ENCODE results near the gene MRPL38. TPM values are rescaled to one million over a fixed set of nuclear protein-coding genes. Genes with fewer than 3 reads are reported as not detected.
A peak's percentile ranks its signal among the peaks of the same experiment; 100 is the strongest.

MRPL38 gene
- total RNA-seq, 1 experiment from 2014 or later: 146 TPM

GRCh38 chr17:75899353-75899752 is 5.3 kb downstream of the MRPL38 start (continued):
- no peak for TF ChIP-seq FOXP1 (CRISPR knock-in tag; IDR thresholded peaks at IDR 0.05; ENCODE audit: borderline replicate concordance)

- ChIA-PET POLR2A (interaction anchor here (2.0 kb wide), 1 partner anchor 43 kb away, joined by 6 read pairs; the partner anchor contains the start of gene WBP2), CTCF (interaction anchor here (0.6 to 7.5 kb wide), 6 partner anchors 12 to 381 kb away, joined by 3 to 71 read pairs (median 4); partner anchors contain the start of gene TRIM47)
- Mint-ChIP-seq H3K27ac (peak overlapping the region; percentile 70; the same call in 1 of the 2 replicates), H3K9me3 (no peaks in the 10 kb centered on the region), H3K27me3 (ENCODE audit: low read depth) (no peaks in the 10 kb centered on the region), H3K4me3 (no peak overlapping the region), H3K36me3 (peaks cover 16% of the 10 kb centered on the region), H3K4me1 (peaks cover 24% of the 10 kb centered on the region)
- no peak for TF ChIP-seq NFYB (CRISPR knock-in tag; conservative IDR thresholded peaks at IDR 0.05; ENCODE audit: low read depth)
- TF ChIP-seq NFATC4 (CRISPR knock-in tag; IDR thresholded peaks at IDR 0.05): no peak
- TF ChIP-seq ZBTB21 (CRISPR knock-in tag; IDR thresholded peaks at IDR 0.05; ENCODE audit: borderline replicate concordance): no peak
- TF ChIP-seq CTCF (IDR thresholded peaks at IDR 0.05): no peak
- no peak for TF ChIP-seq SMAD4 (CRISPR knock-in tag; IDR thresholded peaks at IDR 0.05)
- no peak for TF ChIP-seq SMAD3 (CRISPR knock-in tag; IDR thresholded peaks at IDR 0.05; ENCODE audit: borderline replicate concordance)
- TF ChIP-seq ZNF232 (CRISPR knock-in tag; IDR thresholded peaks at IDR 0.05): no peak
- TF ChIP-seq PRRX2 (CRISPR knock-in tag; IDR thresholded peaks at IDR 0.05): no peak
- no peak for TF ChIP-seq NR1H2 (CRISPR knock-in tag; IDR thresholded peaks at IDR 0.05)
- TF ChIP-seq ZBTB43 (CRISPR knock-in tag; IDR thresholded peaks at IDR 0.05): no peak
- no peak for TF ChIP-seq RORB (CRISPR knock-in tag; IDR thresholded peaks at IDR 0.05)
- no peak for TF ChIP-seq AFF4 (CRISPR knock-in tag; IDR thresholded peaks at IDR 0.05; ENCODE audit: borderline replicate concordance)
- no peak for TF ChIP-seq GTF2I (CRISPR knock-in tag; conservative IDR thresholded peaks at IDR 0.05)
- no peak for TF ChIP-seq TEAD4 (CRISPR knock-in tag; IDR thresholded peaks at IDR 0.05)
- no peak for ATAC-seq
- no peak for DNase-seq (ENCODE audit: low spot score)
These were observed 5.9 kb downstream of the MRPL38 start for GRCh38 chr17:75898791-75899190.

- H3K4me3 Mint-ChIP-seq: peak overlapping the region; percentile 65; the same call in 1 of the 2 replicates
- DNase-seq (ENCODE audit: low spot score): no peak
- POLR2A ChIA-PET: interaction anchor here (0.7 to 2.0 kb wide), 2 partner anchors 16 to 42 kb away, joined by 3 to 6 read pairs; partner anchors contain the start of gene WBP2
- ATAC-seq: no peak
- H3K36me3 Mint-ChIP-seq: peaks cover 16% of the 10 kb centered on the region
- no peaks in the 10 kb centered on the region for H3K9me3 Mint-ChIP-seq
- peak overlapping the region; percentile 88 for H3K27ac Mint-ChIP-seq
- H3K4me1 Mint-ChIP-seq: peaks cover 26% of the 10 kb centered on the region
- no peaks in the 10 kb centered on the region for H3K27me3 Mint-ChIP-seq (ENCODE audit: low read depth)
- CTCF ChIA-PET: interaction anchor here (0.6 to 7.5 kb wide), 12 partner anchors 10 to 382 kb away, joined by 3 to 71 read pairs (median 6); partner anchors contain the start of genes CDK3, GALR2, TRIM47 and WBP2
- TF ChIP-seq SOX15 (CRISPR knock-in tag; IDR thresholded peaks at IDR 0.05) (no peak), ATF2 (CRISPR knock-in tag; IDR thresholded peaks at IDR 0.05; ENCODE audit: borderline replicate concordance, low read depth) (no peak), NR3C1 (CRISPR knock-in tag; conservative IDR thresholded peaks at IDR 0.05; ENCODE audit: low read depth) (no peak), TEAD4 (CRISPR knock-in tag; IDR thresholded peaks at IDR 0.05) (no peak), USF2 (CRISPR knock-in tag; IDR thresholded peaks at IDR 0.05) (no peak), PRRX2 (CRISPR knock-in tag; IDR thresholded peaks at IDR 0.05) (no peak), NFATC4 (CRISPR knock-in tag; IDR thresholded peaks at IDR 0.05) (no peak), ZNF281 (CRISPR knock-in tag; IDR thresholded peaks at IDR 0.05) (no peak)
These were observed 6.6 kb downstream of the MRPL38 start for GRCh38 chr17:75898065-75898464.
